Left ventricle myocardium inferior (tissue), 1 donor: ENCODE data around the gene PARD3B. TPM values are rescaled to one million over a fixed set of nuclear protein-coding genes. Genes with fewer than 3 reads are reported as not detected.

Experiments used
- DNase-seq: peaks from one replicate; pipeline ENCODE4 v3.0.0-alpha.2; 2020
- H3K27ac ChIP-seq: fragments of 200-600 bp; replicated peaks from 2 replicates; pipeline ENCODE4 v1.8.0; 2021
- H3K27me3 ChIP-seq: fragments of 200-600 bp; 2 replicates; pipeline ENCODE4 v1.8.0; 2021; ENCODE audit warnings: low read depth
- H3K36me3 ChIP-seq: fragments of 200-600 bp; 2 replicates; pipeline ENCODE4 v1.8.0; 2021
- H3K4me1 ChIP-seq: fragments of 200-600 bp; 2 replicates; pipeline ENCODE4 v1.8.0; 2021
- H3K4me3 ChIP-seq: fragments of 200-600 bp; 2 replicates; pipeline ENCODE4 v1.8.0; 2021; ENCODE audit warnings: mild to moderate bottlenecking, moderate library complexity
- H3K9me3 ChIP-seq: fragments of 200-600 bp; replicated peaks from 2 replicates; pipeline ENCODE4 v1.8.0; 2021
- intact Hi-C: fragments of 100-400 bp; cut with micrococcal nuclease; formaldehyde crosslinking; loops from one replicate; pipeline ENCODE4 v1.11.0; 2022
- total RNA-seq: library from RNA; stranded (reverse); fragmentation: NEBNext Ultra II Directional; extraction: Animal tissue kit (Norgen Biotek cat#: 25700); gene quantifications from one replicate; pipeline ENCODE4 v1.2.1, GENCODE V29; 2021
- TF ChIP-seq, protein P1 (sequence below): fragments of 200-600 bp; IDR thresholded peaks from 2 replicates; pipeline ENCODE4 v1.8.0; 2021; ENCODE audit warnings: antibody characterized with exemption, mild to moderate bottlenecking, borderline replicate concordance
- donor health status: DM: no; HTN: yes; CAD: no; lungs with severe emphysema.

PARD3B gene
- total RNA-seq, 1 donor from 2014 or later, result 9.1 TPM

DNA sequence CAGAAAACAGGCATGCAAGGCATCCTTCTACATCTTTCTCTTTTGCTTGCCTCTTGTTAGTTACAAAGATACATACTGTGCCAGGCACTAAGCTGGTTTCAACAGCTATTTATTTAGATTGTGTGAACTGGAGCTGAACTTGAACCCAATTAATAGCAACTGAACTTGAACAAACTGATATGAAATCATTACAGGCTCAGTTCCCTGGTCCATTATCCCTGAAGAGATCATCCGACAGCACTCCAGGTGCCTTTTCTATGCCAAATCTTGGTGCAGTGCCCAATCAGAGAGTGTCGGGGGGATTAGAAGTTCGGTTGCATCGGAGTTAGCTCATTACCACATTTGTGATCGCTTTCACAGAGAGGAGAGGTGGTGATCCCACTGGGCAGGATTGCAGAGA lies 477.6 kb downstream of the PARD3B start:
- Histone ChIP-seq H3K36me3 (no peaks in the 10 kb centered on the region), H3K9me3 (peaks cover 12% of the 10 kb centered on the region), H3K27ac (no peak overlapping the region), H3K4me1 (peaks cover 16% of the 10 kb centered on the region), H3K4me3 (no peak overlapping the region), H3K27me3 (no peaks in the 10 kb centered on the region)
- intact Hi-C loops, result no loop called here
- TF ChIP-seq, protein P1, sequence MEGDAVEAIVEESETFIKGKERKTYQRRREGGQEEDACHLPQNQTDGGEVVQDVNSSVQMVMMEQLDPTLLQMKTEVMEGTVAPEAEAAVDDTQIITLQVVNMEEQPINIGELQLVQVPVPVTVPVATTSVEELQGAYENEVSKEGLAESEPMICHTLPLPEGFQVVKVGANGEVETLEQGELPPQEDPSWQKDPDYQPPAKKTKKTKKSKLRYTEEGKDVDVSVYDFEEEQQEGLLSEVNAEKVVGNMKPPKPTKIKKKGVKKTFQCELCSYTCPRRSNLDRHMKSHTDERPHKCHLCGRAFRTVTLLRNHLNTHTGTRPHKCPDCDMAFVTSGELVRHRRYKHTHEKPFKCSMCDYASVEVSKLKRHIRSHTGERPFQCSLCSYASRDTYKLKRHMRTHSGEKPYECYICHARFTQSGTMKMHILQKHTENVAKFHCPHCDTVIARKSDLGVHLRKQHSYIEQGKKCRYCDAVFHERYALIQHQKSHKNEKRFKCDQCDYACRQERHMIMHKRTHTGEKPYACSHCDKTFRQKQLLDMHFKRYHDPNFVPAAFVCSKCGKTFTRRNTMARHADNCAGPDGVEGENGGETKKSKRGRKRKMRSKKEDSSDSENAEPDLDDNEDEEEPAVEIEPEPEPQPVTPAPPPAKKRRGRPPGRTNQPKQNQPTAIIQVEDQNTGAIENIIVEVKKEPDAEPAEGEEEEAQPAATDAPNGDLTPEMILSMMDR, result no peak
- no peak for DNase-seq

DNA sequence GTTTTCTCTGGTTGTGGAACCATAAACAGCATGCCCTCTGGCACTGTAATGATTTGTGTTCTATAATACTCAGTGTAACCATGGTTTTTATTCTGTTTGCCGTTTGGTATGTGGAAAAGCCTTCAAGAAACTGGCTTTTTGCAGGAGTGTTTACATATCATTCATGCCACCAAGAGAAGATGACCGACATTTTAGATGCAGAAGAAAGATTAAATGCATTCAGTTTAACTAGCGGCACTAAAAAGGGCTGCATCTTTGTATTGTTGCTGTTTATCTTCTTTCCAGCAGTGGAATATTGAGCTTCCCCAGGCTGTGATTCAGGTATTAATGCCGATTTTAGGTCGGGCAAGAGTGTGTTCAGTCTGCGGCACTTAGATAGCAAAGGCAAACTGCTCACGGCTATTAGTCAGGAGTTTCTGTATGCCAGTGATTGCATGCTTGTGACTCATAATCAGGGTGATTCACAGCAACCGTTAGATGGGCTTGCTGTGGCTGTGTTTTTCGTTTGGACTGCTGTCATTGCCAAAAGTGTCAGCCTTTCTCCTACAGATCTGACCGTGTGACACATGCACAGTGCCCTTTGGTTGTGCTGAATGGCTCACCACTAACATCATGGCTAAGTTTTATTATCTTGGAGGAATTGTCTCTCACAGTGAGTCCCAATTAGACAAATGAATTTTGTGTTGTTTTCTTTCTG lies 479.7 kb downstream of the PARD3B start:
- DNase-seq, result no peak
- no peaks in the 10 kb centered on the region for H3K36me3 ChIP-seq
- TF ChIP-seq, protein P1, result no peak
- H3K27ac ChIP-seq, result peak overlapping the region; percentile 35
- H3K9me3 ChIP-seq, result no peaks in the 10 kb centered on the region
- peaks cover 16% of the 10 kb centered on the region for H3K4me1 ChIP-seq
- H3K27me3 ChIP-seq, result no peaks in the 10 kb centered on the region
- intact Hi-C loops, result no loop called here
- peak overlapping the region; percentile 31 for H3K4me3 ChIP-seq

DNA sequence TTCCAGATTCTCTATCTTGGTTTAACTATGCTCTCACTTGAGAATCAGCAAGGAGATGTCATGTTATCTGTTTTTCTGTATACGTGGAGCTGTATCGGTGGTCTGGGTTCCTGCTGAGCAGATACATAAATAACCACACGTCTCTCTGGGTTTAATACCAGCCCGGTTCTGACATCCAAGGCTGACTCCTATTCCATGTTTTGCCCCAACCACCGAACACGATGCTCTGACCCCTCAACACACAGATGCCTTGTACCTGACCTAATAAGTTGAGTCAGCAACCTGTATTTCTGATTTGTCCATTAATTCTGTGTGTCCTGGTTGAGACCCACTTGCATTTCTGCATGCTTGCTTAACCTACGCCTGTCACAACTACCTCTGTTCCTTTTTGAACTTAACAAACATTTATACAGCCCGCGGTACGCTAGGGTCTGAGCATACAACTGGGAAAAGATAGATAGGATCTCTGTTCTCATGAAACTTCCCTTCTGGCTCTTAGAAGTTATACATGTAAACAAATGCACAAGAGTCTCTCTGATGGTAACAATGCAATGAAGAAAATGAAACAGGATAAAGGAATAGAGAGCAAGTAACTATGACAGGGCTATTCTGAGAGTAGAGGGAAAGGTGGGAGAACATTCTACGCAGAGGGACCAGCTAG lies 480.4 kb downstream of the PARD3B start:
- Histone ChIP-seq H3K4me3 (peak overlapping the region; percentile 31), H3K27ac (peak overlapping the region; percentile 35), H3K9me3 (no peaks in the 10 kb centered on the region), H3K36me3 (no peaks in the 10 kb centered on the region), H3K27me3 (no peaks in the 10 kb centered on the region), H3K4me1 (peaks cover 16% of the 10 kb centered on the region)
- no peak for DNase-seq
- intact Hi-C loops, result no loop called here
- TF ChIP-seq, protein P1, result no peak

DNA sequence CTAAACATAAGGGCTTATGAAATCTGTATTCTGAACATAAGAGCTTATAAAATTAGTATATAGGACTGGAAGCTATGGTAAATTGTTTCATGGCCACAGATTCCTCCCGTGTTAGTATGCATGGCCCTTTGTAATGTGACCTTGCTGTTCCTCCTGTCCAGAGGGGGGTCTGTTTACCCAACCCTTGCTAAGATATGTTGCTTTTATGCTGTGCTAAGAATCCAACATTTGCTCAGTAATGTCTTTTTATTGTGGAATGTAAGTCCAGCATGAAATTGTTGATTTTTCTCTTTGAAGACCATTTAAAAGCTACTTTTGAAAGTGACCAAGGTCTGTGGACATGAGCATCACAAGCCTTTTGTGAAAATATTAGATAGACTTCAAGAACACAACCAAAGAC lies 485.4 kb downstream of the PARD3B start:
- intact Hi-C loops, result no loop called here
- no peak for DNase-seq
- Histone ChIP-seq H3K4me3 (no peak overlapping the region), H3K36me3 (no peaks in the 10 kb centered on the region), H3K27me3 (no peaks in the 10 kb centered on the region), H3K9me3 (no peaks in the 10 kb centered on the region), H3K27ac (no peak overlapping the region), H3K4me1 (peaks cover 5% of the 10 kb centered on the region)
- TF ChIP-seq, protein P1, result no peak

DNA sequence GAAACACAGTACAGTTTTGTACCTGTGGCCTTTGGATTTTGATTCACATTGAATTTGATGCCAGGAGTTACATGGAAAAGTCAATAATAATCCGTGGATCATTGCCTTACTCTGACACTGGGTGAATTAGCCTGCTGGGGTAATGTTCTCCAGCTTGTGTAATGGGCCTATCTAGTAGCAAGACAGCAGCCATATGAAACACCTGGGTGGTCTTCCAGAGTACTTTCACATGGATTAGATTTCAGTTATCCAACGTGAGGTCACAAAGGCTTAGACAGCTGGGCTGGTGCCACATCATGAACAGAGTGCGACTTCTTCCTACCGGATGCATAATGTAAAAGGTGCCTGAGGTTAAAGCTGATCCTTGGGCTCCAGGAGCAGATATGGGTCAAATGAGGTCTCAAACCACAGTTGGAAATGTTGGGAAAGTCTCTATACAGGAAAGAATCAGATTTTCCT lies 486.8 kb downstream of the PARD3B start:
- H3K4me1 ChIP-seq, result no peaks in the 10 kb centered on the region
- no peaks in the 10 kb centered on the region for H3K27me3 ChIP-seq
- no peak overlapping the region for H3K27ac ChIP-seq
- intact Hi-C loops, result no loop called here
- TF ChIP-seq, protein P1, result no peak
- no peaks in the 10 kb centered on the region for H3K36me3 ChIP-seq
- H3K9me3 ChIP-seq, result no peaks in the 10 kb centered on the region
- no peak for DNase-seq
- H3K4me3 ChIP-seq, result no peak overlapping the region
